GM19328 (cell line): Measurements from ENCODE around the gene SEC11C.

Experiments used
- ATAC-seq: cut with Tn5 transposase; IDR thresholded peaks from one replicate; pipeline ENCODE4 v1.9.1; 2021; ENCODE audit warnings: mild to moderate bottlenecking, moderate library complexity; ENCODE audit not compliant: unreplicated experiment

The SEC11C gene

DNA sequence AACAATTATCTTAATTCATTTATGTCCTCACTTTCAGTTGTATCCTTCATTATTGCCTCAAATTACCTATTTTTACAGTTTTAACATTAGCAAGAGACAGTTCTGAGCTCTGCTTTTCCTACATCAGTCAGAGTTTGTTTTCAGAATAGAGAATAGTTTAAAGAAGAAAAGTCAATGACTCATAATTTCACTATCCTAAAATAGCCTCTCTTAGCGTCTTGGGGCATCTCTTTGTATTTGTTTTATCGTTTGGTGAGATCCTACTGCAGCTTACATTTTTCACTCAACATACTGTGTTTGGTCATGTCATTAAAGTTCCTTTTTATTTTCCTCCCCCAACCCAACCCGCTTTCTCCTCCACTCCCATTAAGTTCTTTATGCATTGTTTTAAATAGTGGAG is 3.8 kb downstream of the SEC11C start:
- ATAC-seq = no peak

DNA sequence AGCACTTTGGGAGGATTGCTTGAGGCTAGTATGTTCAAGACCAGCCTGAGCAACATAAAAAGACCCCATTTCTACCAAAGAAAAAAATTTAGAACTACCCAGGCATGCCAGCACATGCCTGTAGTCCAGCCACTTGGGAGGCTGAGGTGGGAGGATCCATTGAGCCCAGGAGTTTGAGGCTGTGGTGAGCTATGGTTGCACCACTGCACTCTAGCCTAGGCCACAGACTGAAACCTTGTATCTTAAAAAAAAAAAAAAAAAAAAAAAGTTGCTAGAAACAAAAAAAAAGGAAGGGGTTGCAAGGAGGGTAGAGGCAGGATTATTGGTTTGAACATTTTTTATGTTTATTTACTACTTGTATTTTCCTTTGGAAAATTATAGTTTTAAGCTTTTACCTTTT is 4.8 kb downstream of the SEC11C start:
- ATAC-seq = no peak

DNA sequence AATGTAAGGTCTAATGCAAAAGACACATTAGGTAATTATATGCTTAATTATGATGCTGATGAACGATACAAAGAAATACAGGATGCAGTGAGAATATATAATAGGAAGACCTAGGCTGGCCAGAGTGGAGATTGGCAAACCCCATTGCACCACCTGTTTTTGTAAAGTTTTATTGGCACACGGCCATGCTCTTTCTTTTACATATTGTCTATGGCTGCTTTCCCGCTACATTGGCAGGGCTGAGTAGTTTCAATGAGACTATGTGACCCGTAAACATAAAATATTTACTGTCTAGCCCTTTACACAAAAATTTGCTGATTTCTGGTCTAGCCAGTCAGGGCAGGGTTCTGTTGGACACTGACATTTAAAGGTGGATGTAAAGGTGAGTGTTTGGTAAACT is 5.4 kb downstream of the SEC11C start:
- ATAC-seq = no peak

DNA sequence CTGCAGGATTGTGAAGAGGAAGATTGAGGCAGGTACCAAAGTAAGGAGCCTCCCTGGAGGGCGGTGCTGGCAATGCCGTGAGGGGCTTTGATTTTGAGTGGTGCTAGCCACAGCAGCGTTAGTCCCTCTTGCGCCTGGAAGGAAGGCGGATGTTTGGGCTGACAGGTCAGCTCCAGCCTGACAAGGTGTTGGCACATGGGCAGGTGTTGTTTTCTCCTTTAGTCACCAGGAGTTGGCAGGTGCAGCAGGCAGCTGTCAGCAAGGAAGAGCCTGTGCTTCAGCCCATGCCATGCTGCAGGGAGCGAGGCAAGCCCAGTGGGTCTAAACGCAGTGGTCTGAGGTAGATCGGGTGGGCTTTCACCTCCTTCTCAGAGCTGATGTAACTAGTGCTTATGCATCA is 8.5 kb downstream of the SEC11C start:
- ATAC-seq = no peak

DNA sequence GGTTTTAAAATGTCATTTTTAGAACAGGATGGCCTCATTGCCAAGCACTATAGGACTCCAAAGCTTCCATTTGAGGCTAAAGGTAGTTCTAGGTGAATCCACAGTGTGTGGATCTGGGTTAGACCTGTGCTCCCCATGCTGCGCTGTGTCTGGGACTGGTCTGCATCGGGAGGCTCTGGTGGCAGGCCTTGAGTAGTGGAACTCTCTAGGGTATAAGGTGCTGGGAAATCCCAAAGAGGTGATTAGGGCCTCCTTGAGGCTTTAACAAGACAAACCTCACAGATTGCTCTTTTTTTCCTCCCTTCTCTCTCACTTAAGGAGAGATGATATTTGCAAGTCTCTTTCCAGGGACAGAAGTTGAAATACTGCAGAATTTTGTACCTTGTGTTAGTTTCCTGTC is 9.3 kb downstream of the SEC11C start:
- no peak for ATAC-seq

DNA sequence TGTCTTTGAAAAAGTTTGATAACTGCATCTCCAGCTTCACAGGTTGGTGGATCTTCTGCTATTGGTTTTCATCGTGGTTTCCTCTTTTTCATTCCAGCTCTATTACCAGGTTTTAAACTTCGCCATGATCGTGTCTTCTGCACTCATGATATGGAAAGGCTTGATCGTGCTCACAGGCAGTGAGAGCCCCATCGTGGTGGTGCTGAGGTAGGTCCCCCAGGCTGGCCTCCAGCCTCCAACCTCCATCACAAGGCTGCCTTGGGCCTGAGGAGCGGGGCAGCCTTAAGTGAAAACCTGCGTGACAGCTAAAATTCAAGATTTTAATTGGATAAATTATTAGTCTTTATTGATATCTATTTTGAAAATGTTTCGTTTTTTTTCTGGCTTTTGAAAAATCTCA is 9.7 kb downstream of the SEC11C start:
- no peak for ATAC-seq

DNA sequence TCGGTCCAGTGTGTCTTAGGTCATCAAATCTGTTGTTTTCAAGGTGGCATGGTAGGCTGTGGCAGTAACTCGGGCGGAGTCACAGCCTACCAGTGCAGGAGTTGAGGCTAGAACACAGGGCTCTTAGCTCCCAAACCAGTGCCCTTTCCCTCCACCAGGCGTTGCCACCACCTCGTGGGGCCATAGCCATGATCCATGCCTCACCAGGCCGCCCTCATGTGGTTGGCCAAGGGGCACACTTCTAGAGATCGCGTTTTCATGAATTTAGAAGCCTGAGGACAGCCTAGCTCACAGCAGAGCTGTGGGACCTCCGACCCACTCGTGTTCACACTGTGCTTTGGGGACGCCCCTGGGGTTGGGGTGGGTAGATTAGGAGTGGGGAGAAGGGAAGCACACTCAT is 10.6 kb downstream of the SEC11C start:
- ATAC-seq = no peak

DNA sequence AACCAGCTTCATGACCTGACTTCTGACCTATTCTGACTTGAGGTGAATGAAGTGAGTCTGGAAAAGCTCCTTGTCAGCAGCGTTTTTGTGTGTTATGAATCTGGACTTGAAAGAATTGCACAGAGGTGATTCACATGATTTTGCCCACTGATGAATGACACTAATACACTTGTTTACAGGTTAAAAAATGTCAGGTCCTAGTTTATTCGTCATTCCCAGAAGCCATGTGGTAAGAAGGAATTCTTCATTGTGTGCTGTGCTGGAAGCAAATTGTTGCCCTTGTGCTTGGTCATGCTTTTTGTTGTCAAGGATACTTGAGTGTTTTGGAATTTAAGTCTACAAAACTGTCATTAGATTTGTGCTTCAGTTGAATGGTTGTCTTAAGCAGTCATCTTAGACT is 15.5 kb downstream of the SEC11C start:
- no peak for ATAC-seq

DNA sequence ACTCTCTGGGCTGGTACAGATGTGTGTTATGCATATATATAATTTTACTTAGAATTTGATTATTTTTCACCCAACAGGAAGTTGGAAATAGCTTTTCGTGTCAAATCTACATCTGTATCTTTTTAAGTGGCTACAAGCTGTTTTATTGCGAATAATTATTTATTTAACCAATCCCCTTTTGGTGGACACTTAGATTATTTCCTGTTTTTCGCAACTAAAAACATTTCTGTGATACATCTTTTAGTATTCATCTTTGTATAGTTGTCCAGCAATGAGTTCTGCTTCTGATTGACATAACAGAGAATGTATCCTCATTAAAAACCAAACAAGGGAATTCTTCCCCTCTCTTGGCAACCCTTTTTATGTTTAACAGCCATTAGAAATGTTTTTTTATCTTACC is 16.6 kb downstream of the SEC11C start:
- no peak for ATAC-seq

DNA sequence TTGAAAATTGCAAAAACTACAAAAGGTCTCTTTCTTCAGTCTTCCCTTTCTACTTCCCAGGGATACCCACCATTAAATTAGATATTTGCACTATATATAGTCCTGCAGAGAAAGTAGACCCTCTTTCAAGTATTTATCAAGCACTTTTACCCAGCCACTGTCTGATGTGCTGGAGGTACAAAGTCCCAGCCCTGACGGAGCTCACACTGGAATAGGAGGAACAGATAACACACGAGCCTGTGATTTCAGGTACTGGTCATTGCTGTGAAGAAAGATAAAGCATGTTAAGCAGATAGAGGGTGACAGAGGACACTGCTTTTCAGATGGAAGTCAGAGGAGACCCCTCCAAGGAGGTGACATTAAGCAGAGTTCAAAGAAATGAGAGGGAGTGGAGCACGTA is 19.6 kb downstream of the SEC11C start:
- no peak for ATAC-seq

DNA sequence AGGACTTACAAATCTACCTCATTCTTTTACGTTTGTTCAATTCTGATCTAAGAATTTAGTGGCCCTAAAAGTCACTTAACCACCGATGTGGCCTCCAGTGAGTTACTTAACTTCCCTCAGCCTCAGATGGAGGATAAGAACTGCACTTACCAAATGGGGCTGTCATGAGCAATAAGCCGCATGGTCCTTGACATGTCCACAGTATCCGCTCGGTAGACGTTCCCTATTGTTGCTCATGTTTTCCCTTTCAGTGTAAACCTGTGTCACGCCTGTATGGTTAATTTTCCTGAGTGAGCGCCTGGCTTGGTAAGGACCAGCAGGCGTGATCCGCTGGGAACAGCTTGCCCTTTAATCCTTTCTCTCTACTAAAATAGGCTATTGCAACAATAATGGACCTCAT is 20.3 kb downstream of the SEC11C start:
- ATAC-seq = no peak

DNA sequence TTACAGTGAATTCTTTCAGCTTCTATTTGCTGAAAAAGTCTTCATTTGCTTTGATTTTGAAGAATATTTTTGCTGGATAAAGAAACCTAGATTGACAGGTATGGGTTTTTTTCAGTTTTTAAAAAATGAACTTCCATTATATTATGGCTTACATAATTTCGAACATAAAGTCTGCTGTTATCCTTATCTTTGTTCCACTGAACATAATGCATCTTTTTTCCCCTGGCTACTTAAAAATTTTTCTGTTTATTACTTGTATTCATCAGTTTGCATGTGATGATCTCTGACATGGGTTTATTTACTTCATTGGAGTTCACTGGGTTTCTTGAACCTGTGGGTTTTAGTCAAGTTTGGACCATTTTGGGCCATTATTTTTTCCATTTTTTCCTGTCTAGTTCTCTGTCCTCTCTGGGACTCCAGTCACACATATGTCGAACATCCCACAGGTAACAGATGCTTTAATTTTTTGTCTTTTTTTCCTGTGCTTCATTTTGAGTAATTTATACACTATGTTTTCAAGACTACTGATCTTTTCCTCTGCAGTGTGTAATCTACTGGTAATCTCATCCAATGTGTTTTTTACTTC is 33.1 kb downstream of the SEC11C start:
- ATAC-seq = no peak

DNA sequence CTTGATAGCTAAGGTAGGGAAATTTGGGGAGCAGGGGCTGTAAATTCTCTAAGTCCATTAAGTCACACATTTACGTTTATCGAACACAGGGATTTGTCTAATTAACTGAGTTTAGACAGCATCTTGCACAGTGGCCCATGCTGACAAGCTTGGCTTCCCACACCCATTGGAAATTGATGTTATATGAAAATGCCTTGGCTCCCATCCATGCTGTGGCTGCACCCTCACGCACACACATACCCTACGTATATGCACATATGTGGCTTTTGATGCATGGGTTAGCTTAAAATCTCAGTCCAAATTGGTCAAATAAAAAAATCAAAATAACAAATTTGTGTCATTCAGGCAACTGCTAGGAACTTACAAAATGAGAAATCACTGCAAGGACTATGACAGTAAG is 37.8 kb downstream of the SEC11C start:
- ATAC-seq = no peak

DNA sequence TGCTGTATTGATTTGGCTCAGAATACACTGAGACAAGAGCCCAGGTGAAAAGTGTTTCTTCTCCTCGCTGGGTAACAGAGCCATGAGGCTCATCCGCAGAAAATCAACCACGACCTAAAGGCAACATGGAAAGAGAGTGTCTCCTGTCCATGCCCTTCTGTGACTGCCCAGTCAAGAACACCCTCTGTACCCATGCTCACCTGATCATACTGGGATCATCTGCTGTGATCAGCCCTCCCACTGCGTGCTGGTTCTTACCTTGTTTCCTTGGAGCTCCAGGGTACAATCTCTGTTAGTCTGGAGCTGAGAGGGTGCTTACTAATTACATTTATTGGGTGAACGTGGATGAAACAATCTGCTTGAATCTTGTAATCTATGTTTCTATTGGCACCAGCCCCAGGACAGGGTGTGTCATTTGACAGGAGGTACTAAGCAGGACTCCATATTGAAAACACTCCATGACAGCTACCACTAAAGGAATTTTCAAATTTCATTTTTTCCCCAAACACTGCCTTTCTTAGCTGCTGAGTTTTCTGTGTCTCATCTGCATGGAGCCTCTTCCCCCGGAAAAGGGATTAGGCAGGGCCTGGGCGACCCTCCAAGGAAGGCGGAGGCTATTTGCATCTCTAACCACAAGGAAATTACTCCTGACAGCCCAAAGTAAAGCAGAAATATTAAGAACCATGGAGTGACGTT is 40.6 kb downstream of the SEC11C start:
- ATAC-seq = no peak

DNA sequence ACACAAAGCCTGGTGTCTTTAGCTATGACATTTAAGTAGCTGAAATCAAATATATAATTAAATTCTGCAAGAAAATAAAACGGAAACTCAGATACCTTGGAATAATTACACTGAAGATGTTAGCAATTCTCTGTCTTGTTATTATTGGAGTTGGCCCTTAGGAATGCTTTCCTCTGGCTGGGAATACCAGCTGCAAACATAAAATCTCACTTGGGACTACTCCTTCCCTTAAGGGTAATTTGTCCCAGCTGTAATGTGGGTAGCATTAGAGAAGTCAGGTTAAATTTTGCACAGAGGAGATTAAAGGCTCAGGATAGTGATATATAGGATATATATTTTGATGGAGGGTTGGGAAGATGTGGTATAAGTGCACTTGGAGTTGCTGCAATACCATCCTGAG is 43.0 kb downstream of the SEC11C start:
- ATAC-seq = no peak

DNA sequence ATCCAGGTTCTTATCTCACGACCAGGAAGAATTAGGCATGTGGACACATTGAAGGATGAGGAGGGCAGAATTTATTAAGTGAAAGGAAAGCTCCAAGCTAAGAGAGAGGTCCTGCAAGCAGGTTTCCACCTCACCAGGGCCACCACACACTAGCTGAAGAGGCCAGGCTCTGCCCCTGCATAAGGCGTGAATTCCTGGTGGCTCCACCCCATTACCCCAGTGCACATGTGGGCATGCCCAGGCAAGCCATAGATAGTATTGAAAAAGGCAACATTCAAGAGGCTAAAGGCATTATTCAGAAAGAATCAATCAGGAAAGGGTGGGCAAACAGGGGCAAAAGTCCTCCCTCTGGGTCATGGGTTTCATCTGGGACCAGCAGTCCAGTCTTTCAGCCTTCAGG is 49.3 kb downstream of the SEC11C start:
- no peak for ATAC-seq

DNA sequence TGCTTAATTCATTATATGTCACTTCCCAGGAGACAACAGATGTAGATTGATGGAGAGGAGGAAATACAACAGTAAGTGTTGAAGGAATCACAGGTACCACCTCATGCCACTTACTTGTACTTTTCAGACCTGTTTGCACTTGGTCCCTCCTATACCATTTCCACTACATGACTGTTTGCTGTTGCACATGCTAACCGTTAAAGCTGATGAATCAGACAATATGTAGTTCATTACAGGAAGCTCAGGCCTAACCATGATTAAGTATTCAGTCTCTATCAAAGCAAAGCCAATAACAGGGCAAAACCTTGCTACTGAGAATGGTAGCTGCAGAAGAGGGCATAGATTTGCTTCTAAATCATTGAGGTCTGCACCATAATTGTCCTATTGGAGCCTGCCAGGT is 50.1 kb downstream of the SEC11C start:
- no peak for ATAC-seq

DNA sequence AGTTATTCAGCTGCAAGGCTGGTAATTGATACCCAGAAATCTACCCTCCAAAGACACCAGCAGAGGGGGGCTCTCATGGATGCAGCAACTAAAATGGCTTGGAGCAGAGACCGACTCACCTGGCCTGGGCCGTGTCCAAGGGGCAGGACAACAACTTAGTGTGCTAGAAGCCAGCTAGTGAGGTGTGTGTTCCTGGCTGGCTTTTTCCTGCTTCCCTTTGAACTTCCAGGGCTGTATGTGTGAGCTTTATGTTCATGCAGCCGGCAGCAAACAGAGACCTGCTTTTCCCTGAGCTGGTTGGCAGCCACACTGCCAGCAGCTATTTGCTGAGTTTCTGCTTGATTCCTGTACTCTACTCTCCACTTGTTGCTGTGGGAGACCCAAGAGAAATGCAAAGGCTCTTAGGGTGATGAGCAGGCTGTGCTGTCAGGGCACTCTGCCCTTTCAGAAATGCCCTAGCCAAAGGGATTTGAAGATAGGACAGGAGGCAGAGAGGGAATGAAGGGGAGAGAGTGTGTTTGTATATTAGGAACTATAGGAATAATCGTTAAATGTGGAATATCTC is 56.6 kb downstream of the SEC11C start:
- no peak for ATAC-seq

DNA sequence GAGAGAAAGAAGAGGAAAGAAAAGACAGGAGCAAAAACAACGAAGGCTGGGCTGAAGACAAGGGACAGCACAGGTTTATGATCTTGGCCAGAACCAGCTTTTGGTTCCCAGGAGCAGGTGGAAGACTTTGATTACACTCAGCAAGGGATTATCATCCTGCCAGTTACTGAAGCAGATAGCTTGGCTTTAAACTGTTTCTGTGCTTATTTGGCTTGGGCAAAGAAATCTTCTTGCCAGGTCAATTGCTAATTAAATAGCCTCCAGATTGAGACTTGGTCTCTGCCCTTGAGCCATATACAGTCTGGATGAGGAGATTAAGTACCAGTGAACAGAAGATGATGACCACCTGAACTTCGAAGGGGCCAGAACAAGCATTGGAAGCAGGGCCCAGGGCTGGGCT is 58.0 kb downstream of the SEC11C start:
- no peak for ATAC-seq

DNA sequence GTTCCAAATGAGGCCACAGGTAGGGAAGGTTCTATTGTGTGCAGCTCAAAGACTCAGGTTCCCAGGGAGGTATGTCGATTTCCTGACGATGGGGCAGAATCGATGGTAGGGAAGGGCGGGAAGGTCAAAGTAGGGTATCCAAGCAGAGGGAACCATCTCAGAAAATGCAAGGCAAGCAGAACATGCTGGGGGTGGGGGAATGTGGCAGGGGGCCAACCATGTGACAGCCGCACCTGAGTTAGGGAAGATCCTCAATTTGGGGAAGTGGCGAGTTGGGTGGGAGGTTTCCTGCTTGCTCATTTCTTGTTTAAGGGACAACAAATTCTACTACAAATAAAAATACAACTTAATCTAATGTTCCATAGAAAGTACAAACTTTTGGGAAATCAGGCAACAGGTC is 58.5 kb downstream of the SEC11C start:
- ATAC-seq = no peak

DNA sequence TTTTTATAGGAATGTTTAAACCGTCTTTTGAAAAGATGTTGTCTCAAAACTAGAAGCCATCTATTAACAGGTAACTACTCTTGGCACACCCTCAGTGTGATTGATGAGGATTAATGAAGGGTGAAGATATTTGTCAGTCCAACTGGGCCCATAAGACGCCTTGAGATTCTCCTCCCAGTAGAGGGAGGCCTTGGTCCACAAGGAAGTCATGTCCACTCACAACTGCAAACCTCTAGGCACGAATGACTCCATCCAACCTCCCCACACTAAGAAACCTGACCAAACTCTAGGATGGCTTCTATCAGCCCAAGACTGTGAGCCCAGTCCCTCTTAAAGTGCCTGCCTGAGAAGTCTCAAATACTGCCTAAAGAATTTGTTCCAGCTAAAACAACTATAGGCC is 61.1 kb downstream of the SEC11C start:
- ATAC-seq = no peak

DNA sequence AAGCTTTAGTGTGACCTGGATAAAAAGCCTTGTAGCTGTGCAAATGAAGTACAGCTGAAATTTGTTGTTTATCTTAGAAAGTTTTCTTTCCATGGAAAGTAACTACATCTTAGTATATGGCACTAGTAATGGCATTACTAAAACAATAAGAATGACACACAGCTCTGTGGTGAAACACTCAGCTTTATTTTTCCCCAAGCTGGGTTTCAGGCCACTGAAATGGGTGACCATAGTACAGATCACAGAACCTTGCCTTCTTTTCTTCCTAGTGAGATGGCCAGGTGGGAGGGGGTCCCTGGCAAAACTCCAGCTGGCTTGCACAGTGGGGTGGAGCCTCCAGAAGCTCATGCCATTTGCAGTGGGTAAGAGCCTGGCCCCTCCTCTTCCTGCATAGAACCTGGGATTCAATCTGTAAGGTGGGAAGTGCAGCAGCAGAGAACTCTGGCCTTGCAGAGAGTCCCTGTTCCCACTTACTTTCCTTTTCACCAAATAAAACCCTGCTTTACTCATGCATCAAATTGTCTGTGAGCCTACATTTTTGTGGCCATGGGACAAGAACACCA is 62.7 kb downstream of the SEC11C start:
- ATAC-seq = no peak

DNA sequence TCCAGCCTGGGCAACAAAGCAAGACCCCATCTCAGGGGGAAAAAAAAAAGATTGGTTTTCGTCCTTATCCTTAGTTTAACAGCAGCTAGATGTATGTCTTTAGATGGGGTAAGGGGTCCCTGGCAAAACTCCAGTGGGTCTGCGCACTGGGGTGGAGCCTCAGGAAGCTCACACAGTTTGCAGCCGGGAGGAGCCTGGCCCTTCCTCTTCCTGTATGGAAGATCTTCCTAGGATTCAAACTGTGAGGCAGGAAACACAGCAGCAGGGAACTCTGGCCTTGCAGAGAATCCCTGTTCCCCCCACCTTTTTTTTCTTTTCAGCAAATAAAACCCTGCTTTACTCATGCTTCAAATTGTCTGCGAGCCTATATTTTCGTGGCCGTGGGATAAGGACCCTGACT is 67.8 kb downstream of the SEC11C start:
- no peak for ATAC-seq
